HepG2 (cell line): Measurements from ENCODE around the gene SMIM14. TPM values are rescaled to one million over a fixed set of nuclear protein-coding genes. Genes with fewer than 3 reads are reported as not detected.

Source experiments
- GMEB2 ChIP-seq: IDR thresholded peaks from 2 replicates; pipeline ENCODE4 v1.6.1; 2016; ENCODE audit warnings: missing biosample characterization, missing genetic modification reagents, low read depth
- HIC2 ChIP-seq: sonication (generic); formaldehyde crosslinking; IDR thresholded peaks from 2 replicates; pipeline ENCODE4 v1.9.0; 2022; ENCODE audit warnings: low read depth, missing genetic modification reagents
- HNRNPLL ChIP-seq: fragments of 200-400 bp; formaldehyde crosslinking; IDR thresholded peaks from 2 replicates; pipeline ENCODE4 v1.6.1; 2017; ENCODE audit warnings: mild to moderate bottlenecking, low read depth, low read length; ENCODE audit not compliant: poor library complexity, severe bottlenecking
- HNRNPUL1 ChIP-seq: fragments of 200-400 bp; formaldehyde crosslinking; IDR thresholded peaks from 2 replicates; pipeline ENCODE4 v1.6.1; 2017; ENCODE audit warnings: low read depth, mild to moderate bottlenecking, low read length, moderate library complexity
- IKZF5 ChIP-seq: IDR thresholded peaks from 2 replicates; pipeline ENCODE4 v1.6.1; 2018; ENCODE audit warnings: missing genetic modification reagents, mild to moderate bottlenecking, missing compliant biosample characterization
- KDM1A ChIP-seq: IDR thresholded peaks from 2 replicates; pipeline ENCODE4 v1.6.1; 2016; ENCODE audit warnings: missing compliant biosample characterization
- LBX2 ChIP-seq: sonication (generic); formaldehyde crosslinking; IDR thresholded peaks from 2 replicates; pipeline ENCODE4 v1.5.0; 2020; ENCODE audit warnings: missing genetic modification reagents, mild to moderate bottlenecking, borderline replicate concordance
- PAXIP1 ChIP-seq: sonication (generic); formaldehyde crosslinking; conservative IDR thresholded peaks from 2 replicates; pipeline ENCODE4 v1.4.0; 2020; ENCODE audit warnings: mild to moderate bottlenecking, missing genetic modification reagents, moderate library complexity
- SIN3B ChIP-seq: fragments of 150-350 bp; IDR thresholded peaks from 2 replicates; pipeline ENCODE4 v1.6.1; 2014; ENCODE audit warnings: low read length
- SMAD1 ChIP-seq: sonication (generic); formaldehyde crosslinking; IDR thresholded peaks from 2 replicates; pipeline ENCODE4 v1.4.0; 2020; ENCODE audit warnings: missing genetic modification reagents, low read depth, mild to moderate bottlenecking, borderline replicate concordance
- SMARCC2 ChIP-seq: fragments of 450-650 bp; IDR thresholded peaks from 2 replicates; pipeline ENCODE4 v1.6.1; 2017; ENCODE audit warnings: antibody characterized with exemption, mild to moderate bottlenecking
- SMARCE1 ChIP-seq: fragments of 450-650 bp; IDR thresholded peaks from 2 replicates; pipeline ENCODE4 v1.6.1; 2017; ENCODE audit warnings: borderline replicate concordance
- SOX13 ChIP-seq, 3 experiments: fragments of 450-650 bp in 1 of 3; sonication (generic) in 1 of 3; formaldehyde crosslinking in 1 of 3; IDR thresholded peaks in 2 of 3; conservative IDR thresholded peaks in 1 of 3; 2 replicates each; pipeline versions ENCODE4 v1.5.0 to v1.6.1; 2016 to 2020; ENCODE audit warnings: antibody characterized with exemption in 1 of 3, mild to moderate bottlenecking in 1 of 3, missing compliant biosample characterization in 1 of 3, missing genetic modification reagents in 1 of 3, moderate library complexity in 1 of 3
- SOX5 ChIP-seq: IDR thresholded peaks from 2 replicates; pipeline ENCODE4 v1.6.1; 2016; ENCODE audit warnings: borderline replicate concordance
- SP1 ChIP-seq, 2 experiments: fragments of 450-650 bp in 1 of 2; sonication (generic) in 1 of 2; formaldehyde crosslinking in 1 of 2; IDR thresholded peaks; 2 replicates each; pipeline versions ENCODE4 v1.4.0 to v1.6.1; 2016 to 2020; ENCODE audit warnings: missing genetic modification reagents in 1 of 2
- TGIF2 ChIP-seq: IDR thresholded peaks from 2 replicates; pipeline ENCODE4 v1.6.1; 2016; ENCODE audit warnings: control low read depth, missing compliant biosample characterization
- YEATS2 ChIP-seq: sonication (generic); formaldehyde crosslinking; IDR thresholded peaks from 2 replicates; pipeline ENCODE4 v1.4.0; 2020; ENCODE audit warnings: missing genetic modification reagents, borderline replicate concordance
- YEATS4 ChIP-seq: sonication (generic); formaldehyde crosslinking; IDR thresholded peaks from 2 replicates; pipeline ENCODE4 v1.4.0; 2020; ENCODE audit warnings: missing genetic modification reagents, borderline replicate concordance
- ZMAT3 ChIP-seq: sonication (generic); formaldehyde crosslinking; conservative IDR thresholded peaks from 2 replicates; pipeline ENCODE4 v1.7.0; 2021; ENCODE audit warnings: missing genetic modification reagents
- ZNF720 ChIP-seq: sonication (generic); formaldehyde crosslinking; IDR thresholded peaks from 2 replicates; pipeline ENCODE4 v1.4.0; 2020; ENCODE audit warnings: missing genetic modification reagents
- polyA plus RNA-seq, 8 experiments: library from polyadenylated mRNA; depleted of rRNA in 3 of 8; stranded (reverse) in 7 of 8; unstranded in 1 of 8; fragments of >200 nt; fragmentation: Illumina TruSeq in 4 of 8; extraction: Trizol in 4 of 8; gene quantifications; 2 replicates each; pipeline versions ENCODE4 v1.2.1 to v1.2.3, GENCODE V29; 2011 to 2016; ENCODE audit warnings: low read depth in 4 of 8, missing spikeins in 1 of 8, mixed read lengths in 1 of 8; ENCODE audit not compliant: insufficient read depth in 1 of 8
- total RNA-seq, 5 experiments: library from RNA; depleted of rRNA; stranded (reverse); fragments of >200 nt; fragmentation: Illumina TruSeq; extraction: Trizol; gene quantifications; 2 replicates each; pipeline ENCODE4 v1.2.3, GENCODE V29; 2016; ENCODE audit warnings: low read depth in 1 of 5

Gene SMIM14
- total and polyA plus RNA-seq, 2 of the 13 experiments (the other 11 are each of a cell fraction or from before 2014, with no cell fraction given): 16.3 to 28.1 TPM

- TF ChIP-seq ZMAT3: peak; percentile 96
- TF ChIP-seq SOX13 (IDR thresholded peaks at IDR 0.05): peak; percentile 59; the same call in 1 of the 2 replicates
- peak in 1 of 2 experiments; percentile 62; a peak in 2 of 4 replicates for TF ChIP-seq SOX13 (CRISPR knock-in tag; conservative IDR thresholded peaks at IDR 0.05 in 1 of 2, IDR thresholded peaks at IDR 0.05 in 1 of 2)
- no peak for TF ChIP-seq HNRNPUL1
- 0 out of 2 replicates have a peak, but pooled peaks have one; percentile 5 for TF ChIP-seq KDM1A (CRISPR knock-in tag)
- TF ChIP-seq GMEB2 (CRISPR knock-in tag): peak; percentile 86
- TF ChIP-seq SMARCE1: no peak
- TF ChIP-seq SOX5 (CRISPR knock-in tag): peak; percentile 48
- TF ChIP-seq IKZF5 (CRISPR knock-in tag): peak; percentile 84
- TF ChIP-seq YEATS2 (CRISPR knock-in tag): peak; percentile 89; the same call in 1 of the 2 replicates
- peak; percentile 79 for TF ChIP-seq LBX2
- 0 out of 2 replicates have a peak, but pooled peaks have one; percentile 82 for TF ChIP-seq ZNF720
- peak; percentile 94 for TF ChIP-seq HNRNPLL
- peak; percentile 67 for TF ChIP-seq SIN3B
- TF ChIP-seq TGIF2 (CRISPR knock-in tag): peak; percentile 58
- peak; percentile 83; the same call in 1 of the 2 replicates for TF ChIP-seq SP1 (IDR thresholded peaks at IDR 0.05)
- peak; percentile 95 for TF ChIP-seq SP1 (CRISPR knock-in tag; IDR thresholded peaks at IDR 0.05)
- TF ChIP-seq PAXIP1: peak; percentile 88
- peak; percentile 46; the same call in 1 of the 2 replicates for TF ChIP-seq HIC2 (CRISPR knock-in tag)
- TF ChIP-seq SMARCC2: no peak
- TF ChIP-seq YEATS4 (CRISPR knock-in tag): peak; percentile 99
- TF ChIP-seq SMAD1 (CRISPR knock-in tag): no peak
Measured at GRCh38 chr4:39527296-39528060, 111.2 kb downstream of the SMIM14 start, which contains the start of gene UGDH (continued).
